Neural progenitor cell (in vitro differentiated cells): ENCODE data around the gene SDK2. TPM values are rescaled to one million over a fixed set of nuclear protein-coding genes. Genes with fewer than 3 reads are reported as not detected.

Source experiments
- DNase-seq: peaks from one replicate; pipeline ENCODE4 v3.0.0-alpha.2; 2016; ENCODE audit warnings: low spot score
- H2AFZ ChIP-seq: fragments of 200-600 bp; sonication (generic); replicated peaks from 2 replicates; pipeline ENCODE4 v1.6.1; 2016; ENCODE audit warnings: antibody characterized with exemption
- H3F3A ChIP-seq: fragments of 200-600 bp; sonication (generic); 2 replicates; pipeline ENCODE4 v1.6.1; 2016; ENCODE audit warnings: antibody characterized with exemption, low read depth
- H3K27ac ChIP-seq: fragments of 200-600 bp; sonication (generic); 2 replicates; pipeline ENCODE4 v1.5.1; 2016; ENCODE audit warnings: mild to moderate bottlenecking
- H3K27me3 ChIP-seq: fragments of 200-600 bp; sonication (generic); 2 replicates; pipeline ENCODE4 v1.6.1; 2016; ENCODE audit warnings: mild to moderate bottlenecking, moderate library complexity
- H3K36me3 ChIP-seq: fragments of 200-600 bp; sonication (generic); 2 replicates; pipeline ENCODE4 v1.5.1; 2016
- H3K4me1 ChIP-seq: fragments of 200-600 bp; sonication (generic); 2 replicates; pipeline ENCODE4 v1.6.1; 2016; ENCODE audit warnings: mixed run types
- H3K4me2 ChIP-seq: fragments of 200-600 bp; sonication (generic); 2 replicates; pipeline ENCODE4 v1.6.1; 2016
- H3K4me3 ChIP-seq: fragments of 200-600 bp; sonication (generic); 2 replicates; pipeline ENCODE4 v1.5.1; 2016
- H3K79me2 ChIP-seq: fragments of 200-600 bp; sonication (generic); 2 replicates; pipeline ENCODE4 v1.6.1; 2016; ENCODE audit warnings: low read depth
- H3K9ac ChIP-seq: fragments of 200-600 bp; sonication (generic); 2 replicates; pipeline ENCODE4 v1.6.1; 2016
- H3K9me3 ChIP-seq: fragments of 200-600 bp; sonication (generic); 2 replicates; pipeline ENCODE4 v1.5.1; 2016; ENCODE audit warnings: low read depth
- H4K20me1 ChIP-seq: fragments of 200-600 bp; sonication (generic); 2 replicates; pipeline ENCODE4 v1.6.1; 2016; ENCODE audit warnings: low read depth
- H3K27ac Mint-ChIP-seq: 3 replicates; pipeline ENCODE4 v1.8.0; 2021; ENCODE audit warnings: mixed read lengths
- H3K27me3 Mint-ChIP-seq: 2 replicates; pipeline ENCODE4 v1.8.0; 2022; ENCODE audit warnings: low read depth, mild to moderate bottlenecking, inconsistent platforms, moderate library complexity, mixed read lengths; ENCODE audit not compliant: insufficient read depth
- H3K36me3 Mint-ChIP-seq: 3 replicates; pipeline ENCODE4 v1.8.0; 2021; ENCODE audit warnings: mixed read lengths
- H3K4me1 Mint-ChIP-seq: 3 replicates; pipeline ENCODE4 v1.8.0; 2021; ENCODE audit warnings: mixed read lengths
- H3K4me3 Mint-ChIP-seq: 3 replicates; pipeline ENCODE4 v1.8.0; 2021; ENCODE audit warnings: mild to moderate bottlenecking, moderate library complexity, mixed read lengths
- H3K9me3 Mint-ChIP-seq: 3 replicates; pipeline ENCODE4 v1.8.0; 2020; ENCODE audit warnings: mixed read lengths
- CTCF ChIP-seq: fragments of 200-600 bp; sonication (generic); IDR thresholded peaks from 2 replicates; pipeline ENCODE4 v1.5.1; 2017; ENCODE audit warnings: antibody characterized with exemption, mild to moderate bottlenecking
- EZH2 ChIP-seq: fragments of 200-600 bp; sonication (generic); IDR thresholded peaks from 2 replicates; pipeline ENCODE4 v1.6.1; 2017; ENCODE audit warnings: antibody characterized with exemption, mild to moderate bottlenecking, moderate library complexity
- EZH2phosphoT487 ChIP-seq: fragments of 200-600 bp; sonication (generic); IDR thresholded peaks from 2 replicates; pipeline ENCODE4 v1.6.1; 2017; ENCODE audit warnings: antibody characterized with exemption
- total RNA-seq: library from RNA; depleted of rRNA; stranded (reverse); fragments of >200 nt; gene quantifications from 2 replicates; pipeline ENCODE4 v1.2.3, GENCODE V29; 2015; ENCODE audit warnings: low replicate concordance

SDK2 gene
- total RNA-seq, 1 donor from 2014 or later: 15.3 TPM

- peaks cover 28% of the 10 kb centered on the region for H3K36me3 Mint-ChIP-seq
Measured at GRCh38 chr17:73489333-73489732, 154.9 kb downstream of the SDK2 start.

DNA sequence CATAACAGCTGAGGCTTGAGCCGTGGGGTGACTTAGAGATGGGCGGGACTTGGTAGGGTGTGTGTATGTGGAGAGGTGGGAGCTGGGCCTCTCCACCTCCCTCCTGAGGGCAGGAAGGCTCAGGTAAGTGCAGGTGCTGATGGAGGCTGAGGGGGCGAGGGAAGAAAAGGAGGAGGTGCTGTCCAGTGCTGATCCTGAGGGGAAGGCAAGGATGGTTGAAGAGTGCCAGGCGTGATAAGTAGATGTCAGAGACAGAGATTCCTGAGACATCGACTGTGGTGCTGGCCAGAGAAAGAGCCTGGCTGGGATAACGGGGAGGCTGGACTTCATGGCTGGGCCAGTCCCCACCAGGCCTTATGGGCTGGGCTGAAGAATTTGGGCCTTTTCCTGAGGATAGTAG is 159.1 kb downstream of the SDK2 start:
- Mint-ChIP-seq H3K27ac (no peak overlapping the region), H3K4me3 (no peak overlapping the region), H3K4me1 (peaks cover 16% of the 10 kb centered on the region), H3K36me3 (peaks cover 28% of the 10 kb centered on the region), H3K27me3 (peaks cover 9% of the 10 kb centered on the region), H3K9me3 (peaks cover 16% of the 10 kb centered on the region)
- H2AFZ ChIP-seq: no peak overlapping the region
- H3K36me3 ChIP-seq: no peaks in the 10 kb centered on the region
- no peak overlapping the region for H3K27ac ChIP-seq
- TF ChIP-seq CTCF: no peak
- no peak for TF ChIP-seq EZH2
- no peak for TF ChIP-seq EZH2phosphoT487
- peaks cover 4% of the 10 kb centered on the region for H3K9me3 ChIP-seq
- H3F3A ChIP-seq: no peaks in the 10 kb centered on the region
- no peaks in the 10 kb centered on the region for H3K27me3 ChIP-seq
- no peak overlapping the region for H3K4me3 ChIP-seq
- no peaks in the 10 kb centered on the region for H3K79me2 ChIP-seq
- no peak overlapping the region for H3K4me2 ChIP-seq
- no peaks in the 10 kb centered on the region for H3K4me1 ChIP-seq
- no peak overlapping the region for H3K9ac ChIP-seq
- peaks cover 43% of the 10 kb centered on the region for H4K20me1 ChIP-seq
- no peak for DNase-seq

More at GRCh38 chr17:73489333-73489732, 154.9 kb downstream of the SDK2 start:
- no peaks in the 10 kb centered on the region for H3K27me3 ChIP-seq
- no peak for TF ChIP-seq EZH2
- TF ChIP-seq CTCF: no peak
- TF ChIP-seq EZH2phosphoT487: no peak
- H3K4me2 ChIP-seq: no peak overlapping the region
- no peak overlapping the region for H3K4me3 ChIP-seq
- Mint-ChIP-seq H3K27me3 (peaks cover 11% of the 10 kb centered on the region), H3K9me3 (peaks cover 16% of the 10 kb centered on the region), H3K4me3 (no peak overlapping the region), H3K4me1 (peaks cover 37% of the 10 kb centered on the region), H3K27ac (no peak overlapping the region)
- no peak overlapping the region for H3K27ac ChIP-seq
- H3K9me3 ChIP-seq: peaks cover 4% of the 10 kb centered on the region
- DNase-seq: no peak
- no peaks in the 10 kb centered on the region for H3K4me1 ChIP-seq
- H2AFZ ChIP-seq: no peak overlapping the region
- H3K9ac ChIP-seq: no peak overlapping the region
- no peaks in the 10 kb centered on the region for H3F3A ChIP-seq
- H4K20me1 ChIP-seq: peaks cover 59% of the 10 kb centered on the region
- H3K79me2 ChIP-seq: no peaks in the 10 kb centered on the region
- no peaks in the 10 kb centered on the region for H3K36me3 ChIP-seq

GRCh38 chr17:73482894-73483293 is 161.4 kb downstream of the SDK2 start:
- Histone ChIP-seq H3K36me3 (no peaks in the 10 kb centered on the region), H3F3A (peaks cover 11% of the 10 kb centered on the region), H2AFZ (no peak overlapping the region), H3K4me3 (no peak overlapping the region), H3K4me1 (peaks cover 15% of the 10 kb centered on the region), H3K27ac (no peak overlapping the region), H3K4me2 (no peak overlapping the region), H3K9me3 (peaks cover 4% of the 10 kb centered on the region), H3K9ac (no peak overlapping the region), H4K20me1 (peaks cover 39% of the 10 kb centered on the region), H3K79me2 (no peaks in the 10 kb centered on the region), H3K27me3 (no peaks in the 10 kb centered on the region)
- TF ChIP-seq EZH2phosphoT487 (no peak), CTCF (no peak), EZH2 (no peak)
- H3K27ac Mint-ChIP-seq: no peak overlapping the region
- peaks cover 7% of the 10 kb centered on the region for H3K27me3 Mint-ChIP-seq
- peaks cover 16% of the 10 kb centered on the region for H3K9me3 Mint-ChIP-seq
- H3K36me3 Mint-ChIP-seq: peaks cover 29% of the 10 kb centered on the region
- no peak for DNase-seq
- no peak overlapping the region for H3K4me3 Mint-ChIP-seq
- H3K4me1 Mint-ChIP-seq: peaks cover 19% of the 10 kb centered on the region
